ENCODE results near the gene MS4A4A.
A peak's percentile ranks its signal among the peaks of the same experiment; 100 is the strongest.
"Not testable (repeated sequence)": the region's sequence is repeated elsewhere in the genome, so short reads cannot be mapped to it uniquely, and the experiment has no call there.

The MS4A4A gene

GRCh38 chr11:60257956-60258722, 22.3 kb upstream of the MS4A4A start:
- no peak for TF ChIP-seq Cebpa-rat (IDR thresholded peaks at IDR 0.05)
- Histone ChIP-seq H3K9me3 (replicated peaks in 1 of 11) (peaks cover 44 to 68% (median 55%) of the 10 kb centered on the region in 11 experiments), H3K4me2 (peak overlapping the region in 1 of 11 experiments; percentile 54; a peak in 1 of 22 replicates), H3K4me3 (no peak overlapping the region), H3K27ac (no peak overlapping the region), H3K4me1 (peaks cover 0 to 31% (median 0%) of the 10 kb centered on the region in 10 experiments; a peak in 7 of 20 replicates), H4K20me1 (no peaks in the 10 kb centered on the region), H3K9ac (no peak overlapping the region), H3K36me3 (peaks cover 0 to 15% (median 8%) of the 10 kb centered on the region in 11 experiments; a peak in 5 of 22 replicates), H3K27me3 (no peaks in the 10 kb centered on the region)

DNA sequence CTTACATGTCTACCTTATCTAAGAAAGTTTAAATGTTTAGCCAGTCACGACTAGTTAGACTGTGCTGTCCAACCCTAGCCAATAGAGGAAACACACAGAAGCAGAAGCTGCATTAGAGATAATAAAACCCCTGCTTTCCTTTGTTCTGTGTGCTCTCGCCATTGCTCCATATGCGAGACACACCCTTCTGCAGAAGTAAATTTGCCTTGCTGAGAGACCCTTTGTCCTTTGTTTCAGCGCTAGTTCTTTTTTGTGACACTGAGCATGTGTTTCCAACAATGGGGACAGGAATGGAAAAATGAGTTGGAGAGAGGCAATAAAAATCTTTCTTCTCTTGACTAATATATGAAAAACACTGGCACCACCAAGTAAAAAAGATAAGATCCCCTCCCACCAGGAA, 19.5 kb upstream of the MS4A4A start:
- no peak overlapping the region for H3K4me2 ChIP-seq

DNA sequence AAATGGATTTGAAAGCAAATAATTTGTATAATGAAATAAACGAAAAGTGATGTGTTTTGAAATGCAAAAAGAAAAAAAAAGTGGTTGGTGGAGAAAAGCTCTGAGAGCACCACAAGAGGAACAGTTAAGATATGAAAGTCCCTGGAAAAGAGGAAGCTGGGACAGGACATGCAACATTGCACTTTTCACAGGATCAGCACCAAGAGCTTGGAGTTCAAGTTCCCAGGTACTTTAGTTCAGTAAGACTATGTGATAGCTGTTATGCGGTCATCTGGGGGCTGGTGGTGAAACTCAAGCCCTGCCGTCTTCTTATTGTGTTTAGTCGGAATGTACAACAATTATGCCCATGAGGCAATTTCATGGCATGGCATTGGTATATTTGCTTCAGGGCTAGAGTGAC, 17.1 kb upstream of the MS4A4A start:
- Histone ChIP-seq H3K9ac (no peak overlapping the region), H4K20me1 (no peaks in the 10 kb centered on the region), H3K4me1 (peaks cover 0 to 78% (median 12%) of the 10 kb centered on the region in 10 experiments; a peak in 12 of 20 replicates), H3K9me3 (replicated peaks in 1 of 11) (peaks cover 15 to 26% (median 23%) of the 10 kb centered on the region in 11 experiments), H3K4me2 (peak overlapping the region in 5 of 11 experiments; percentile 7 to 77 (median 47); a peak in 8 of 22 replicates), H3K27me3 (no peaks in the 10 kb centered on the region), H3K36me3 (0 out of 22 replicates have a peak, but pooled peaks cover 0 to 6% (median 0%) of the 10 kb centered on the region in 11 experiments), H3K4me3 (no peak overlapping the region), H3K27ac (peak overlapping the region in 1 of 11 experiments; percentile 27; a peak in 1 of 22 replicates)
- no peak for TF ChIP-seq Cebpa-rat (IDR thresholded peaks at IDR 0.05)

More for the DNA sequence above, 19.5 kb upstream of the MS4A4A start:
- no peak for TF ChIP-seq Cebpa-rat (IDR thresholded peaks at IDR 0.05)
- no peak overlapping the region for H3K9ac ChIP-seq
- H3K27me3 ChIP-seq, result no peaks in the 10 kb centered on the region
- H3K4me3 ChIP-seq, result no peak overlapping the region
- H3K27ac ChIP-seq, result no peak overlapping the region
- H4K20me1 ChIP-seq, result no peaks in the 10 kb centered on the region
- peaks cover 0 to 54% (median 5%) of the 10 kb centered on the region in 10 experiments; a peak in 12 of 20 replicates for H3K4me1 ChIP-seq
- peaks cover 15 to 40% (median 27%) of the 10 kb centered on the region in 11 experiments for H3K9me3 ChIP-seq (replicated peaks in 1 of 11)
- 0 out of 22 replicates have a peak, but pooled peaks cover 0 to 6% (median 0%) of the 10 kb centered on the region in 11 experiments for H3K36me3 ChIP-seq

DNA sequence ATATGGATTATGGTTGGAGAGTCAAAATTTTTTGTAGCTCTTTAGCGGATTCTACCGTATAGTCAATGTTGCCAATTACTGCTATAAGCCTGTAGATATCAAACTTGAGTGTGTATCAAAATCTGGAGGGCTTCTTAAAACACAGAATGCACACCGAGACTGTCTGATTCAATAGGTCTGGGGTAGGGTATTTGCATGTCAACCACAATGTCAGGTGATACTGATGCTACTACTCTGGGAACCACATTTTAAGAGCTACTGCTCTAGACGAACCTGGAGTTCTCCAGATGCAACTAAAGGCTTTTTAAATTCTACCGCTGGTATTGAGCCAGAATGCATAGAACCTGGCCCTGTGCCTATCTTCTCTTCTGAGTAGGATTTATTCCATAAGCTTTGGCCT, 15.8 kb upstream of the MS4A4A start:
- Histone ChIP-seq H3K27ac (no peak overlapping the region), H3K4me2 (peak overlapping the region in 2 of 11 experiments; percentile 77; a peak in 3 of 22 replicates), H4K20me1 (no peaks in the 10 kb centered on the region), H3K4me1 (peaks cover 0 to 82% (median 12%) of the 10 kb centered on the region in 10 experiments; a peak in 12 of 20 replicates), H3K4me3 (no peak overlapping the region), H3K9me3 (replicated peaks in 1 of 11) (peaks cover 16 to 32% (median 24%) of the 10 kb centered on the region in 11 experiments), H3K27me3 (no peaks in the 10 kb centered on the region), H3K9ac (peak overlapping the region in 1 of 11 experiments; percentile 8; a peak in 1 of 22 replicates), H3K36me3 (0 out of 22 replicates have a peak, but pooled peaks cover 0 to 6% (median 0%) of the 10 kb centered on the region in 11 experiments)
- TF ChIP-seq Cebpa-rat (IDR thresholded peaks at IDR 0.05), result no peak

- peak overlapping the region in 2 of 11 experiments; percentile 8 to 21; a peak in 1 of 22 replicates for H3K9ac ChIP-seq
- peak overlapping the region in 2 of 11 experiments; percentile 16 to 43; a peak in 3 of 22 replicates for H3K27ac ChIP-seq
- H4K20me1 ChIP-seq, result no peaks in the 10 kb centered on the region
- H3K9me3 ChIP-seq (replicated peaks in 1 of 11), result peaks cover 21 to 32% (median 25%) of the 10 kb centered on the region in 11 experiments
- no peak overlapping the region for H3K4me3 ChIP-seq
- no peak for TF ChIP-seq Cebpa-rat (IDR thresholded peaks at IDR 0.05)
- H3K36me3 ChIP-seq, result 0 out of 22 replicates have a peak, but pooled peaks cover 0 to 6% (median 0%) of the 10 kb centered on the region in 11 experiments
- peaks cover 0 to 76% (median 12%) of the 10 kb centered on the region in 10 experiments; a peak in 12 of 20 replicates for H3K4me1 ChIP-seq
- no peaks in the 10 kb centered on the region for H3K27me3 ChIP-seq
- H3K4me2 ChIP-seq, result peak overlapping the region in 2 of 11 experiments; percentile 77; a peak in 5 of 22 replicates
Observed at GRCh38 chr11:60265373-60266214, 14.9 kb upstream of the MS4A4A start.

GRCh38 chr11:60274416-60274815, 6.0 kb upstream of the MS4A4A start:
- Histone ChIP-seq H3K36me3 (0 out of 22 replicates have a peak, but pooled peaks cover 0 to 5% (median 0%) of the 10 kb centered on the region in 11 experiments), H3K4me3 (no peak overlapping the region), H3K4me2 (peak overlapping the region in 2 of 11 experiments; percentile 45 to 46; a peak in 4 of 22 replicates), H3K9ac (no peak overlapping the region), H3K27ac (no peak overlapping the region), H3K4me1 (peaks cover 0 to 35% (median under 1%) of the 10 kb centered on the region in 10 experiments; a peak in 11 of 20 replicates), H3K9me3 (replicated peaks in 1 of 11) (peaks cover 16 to 47% (median 32%) of the 10 kb centered on the region in 11 experiments), H4K20me1 (no peaks in the 10 kb centered on the region), H3K27me3 (no peaks in the 10 kb centered on the region)
- TF ChIP-seq Cebpa-rat (IDR thresholded peaks at IDR 0.05), result no peak

- peaks cover 0 to 42% (median 0%) of the 10 kb centered on the region in 11 experiments; a peak in 5 of 22 replicates for H3K36me3 ChIP-seq
- H3K27me3 ChIP-seq, result no peaks in the 10 kb centered on the region
- TF ChIP-seq Cebpa-rat (IDR thresholded peaks at IDR 0.05), result no peak
- peaks cover 0 to 1% (median 0%) of the 10 kb centered on the region in 11 experiments; a peak in 2 of 22 replicates for H4K20me1 ChIP-seq
- H3K4me1 ChIP-seq, result peaks cover 21 to 75% (median 28%) of the 10 kb centered on the region in 10 experiments
- peak overlapping the region; percentile 60 to 98 (median 72) for H3K4me2 ChIP-seq
- H3K4me3 ChIP-seq, result peak overlapping the region in 6 of 10 experiments; percentile 19 to 54 (median 40); a peak in 7 of 20 replicates
- H3K27ac ChIP-seq, result peak overlapping the region; percentile 36 to 89 (median 73); a peak in 18 of 22 replicates
- peaks cover 10 to 43% (median 23%) of the 10 kb centered on the region in 11 experiments; a peak in 19 of 22 replicates for H3K9me3 ChIP-seq (replicated peaks in 1 of 11)
- peak overlapping the region in 4 of 11 experiments; percentile 3 to 86 (median 70); a peak in 5 of 22 replicates for H3K9ac ChIP-seq
Observed at GRCh38 chr11:60281485-60281884, 1.0 kb downstream of the MS4A4A start.

- Histone ChIP-seq H3K27ac (peak overlapping the region in 2 of 11 experiments; percentile 80 to 89; a peak in 4 of 22 replicates), H3K36me3 (peaks cover 0 to 50% (median 0%) of the 10 kb centered on the region in 11 experiments; a peak in 5 of 22 replicates), H3K4me1 (peaks cover 21 to 83% (median 28%) of the 10 kb centered on the region in 10 experiments), H3K9me3 (replicated peaks in 1 of 11) (peaks cover 6 to 36% (median 18%) of the 10 kb centered on the region in 11 experiments; a peak in 20 of 22 replicates), H3K9ac (peak overlapping the region in 2 of 11 experiments; percentile 79 to 86; a peak in 4 of 22 replicates), H3K27me3 (no peaks in the 10 kb centered on the region), H4K20me1 (peaks cover 0 to 8% (median 0%) of the 10 kb centered on the region in 11 experiments; a peak in 2 of 22 replicates), H3K4me3 (peak overlapping the region in 2 of 10 experiments; percentile 53 to 54; a peak in 4 of 20 replicates), H3K4me2 (peak overlapping the region in 3 of 11 experiments; percentile 85 to 98 (median 95); a peak in 6 of 22 replicates)
- TF ChIP-seq Cebpa-rat (IDR thresholded peaks at IDR 0.05), result no peak
Observed at GRCh38 chr11:60282286-60282685, 1.8 kb downstream of the MS4A4A start.

- Histone ChIP-seq H3K4me3 (peak overlapping the region in 1 of 10 experiments; percentile 53; a peak in 1 of 20 replicates), H4K20me1 (peaks cover 0 to 34% (median 0%) of the 10 kb centered on the region in 11 experiments; a peak in 2 of 22 replicates), H3K4me1 (peaks cover 11 to 85% (median 21%) of the 10 kb centered on the region in 10 experiments), H3K27ac (peak overlapping the region in 1 of 11 experiments; percentile 6; a peak in 1 of 22 replicates), H3K4me2 (peak overlapping the region in 2 of 11 experiments; percentile 95 to 98; a peak in 4 of 22 replicates), H3K9ac (0 out of 22 replicates have a peak overlapping the region, but pooled peaks of 1 of the 11 experiments have one; percentile 1), H3K9me3 (replicated peaks in 1 of 11) (peaks cover 20 to 54% (median 40%) of the 10 kb centered on the region in 11 experiments), H3K36me3 (peaks cover 0 to 80% (median 0%) of the 10 kb centered on the region in 11 experiments; a peak in 5 of 22 replicates)
- not testable (repeated sequence) for H3K27me3 ChIP-seq
Observed at GRCh38 chr11:60285411-60286126, 5.1 kb downstream of the MS4A4A start.
